Measurements from ENCODE around the gene THPO. TPM values are rescaled to one million over a fixed set of nuclear protein-coding genes. Genes with fewer than 3 reads are reported as not detected.

THPO gene
- total RNA-seq, 1 donor from 2014 or later, result not detected

- DNase-seq, result peak; percentile 99
These were observed 15.1 kb downstream of the THPO start for GRCh38 chr3:184362668-184363546.

GRCh38 chr3:184361932-184362667 is 15.9 kb downstream of the THPO start:
- peak; percentile 79 for DNase-seq

GRCh38 chr3:184361532-184361931 is 16.5 kb downstream of the THPO start, which contains the start of the genes CLCN2 and POLR2H:
Gene CLCN2 (minus strand): TSS chr3:184361605. CDS start chr3:184361479, 126 bp downstream.
Gene POLR2H (plus strand): TSS chr3:184361710. CDS start chr3:184363493, 1,783 bp downstream.
- peak; percentile 82 for DNase-seq

- no peak for DNase-seq
These were observed 17.0 kb downstream of the THPO start for GRCh38 chr3:184360929-184361531.

- no peak for DNase-seq
These were observed 17.7 kb downstream of the THPO start for GRCh38 chr3:184360070-184360928.

- DNase-seq, result no peak
These were observed 18.4 kb downstream of the THPO start for GRCh38 chr3:184359610-184360009.

- DNase-seq, result no peak
These were observed 19.1 kb downstream of the THPO start for GRCh38 chr3:184358921-184359350.

- no peak for DNase-seq
These were observed 19.8 kb downstream of the THPO start for GRCh38 chr3:184358124-184358767.

- DNase-seq, result no peak
These were observed 20.5 kb downstream of the THPO start for GRCh38 chr3:184357248-184358123.

GRCh38 chr3:184355261-184356040 is 22.6 kb downstream of the THPO start:
- DNase-seq, result no peak

- DNase-seq, result no peak
These were observed 23.3 kb downstream of the THPO start for GRCh38 chr3:184354754-184355153.

GRCh38 chr3:184354121-184354728 is 23.8 kb downstream of the THPO start:
- peak; percentile 51 for DNase-seq

- DNase-seq, result no peak
These were observed 24.5 kb downstream of the THPO start for GRCh38 chr3:184353546-184353941.

- DNase-seq, result no peak
These were observed 25.0 kb downstream of the THPO start for GRCh38 chr3:184352897-184353545.

- no peak for DNase-seq
These were observed 25.7 kb downstream of the THPO start for GRCh38 chr3:184352149-184352785.

GRCh38 chr3:184351511-184352148 is 26.4 kb downstream of the THPO start:
- DNase-seq, result no peak

- no peak for DNase-seq
These were observed 27.4 kb downstream of the THPO start for GRCh38 chr3:184350618-184351017.

Measured in tongue (tissue), 2 donors.